K562 (cell line): ENCODE results near the gene LAMA5. TPM values are rescaled to one million over a fixed set of nuclear protein-coding genes. Genes with fewer than 3 reads are reported as not detected.
A peak's percentile ranks its signal among the peaks of the same experiment; 100 is the strongest.

Experiments used
- ATAC-seq: fragments of 200-7000 bp; cut with Tn5 transposase; 3 replicates; pipeline ENCODE4 v1.9.1; 2020; ENCODE audit warnings: moderate library complexity
- BruUV-seq: library from RNA; stranded (reverse); fragments of 400-500 nt; replicated peaks from 2 replicates; lab custom pipeline; 2021; lab: Mats Ljungman, UMichigan
- CTCF ChIA-PET: fragments of 300-600 bp; formaldehyde crosslinking; extraction: SDS; loops from one replicate; lab custom pipeline; 2021; ENCODE audit warnings: low intra/inter-chr PET ratio; lab: Yijun Ruan, JAX
- POLR2A ChIA-PET: fragments of 300-600, 350-650 bp; sonication (Branson Sonifier 250); formaldehyde crosslinking; extraction: SDS; loops from one replicate; lab custom pipeline; 2021; ENCODE audit warnings: antibody characterized with exemption, inconsistent platforms; lab: Yijun Ruan, JAX
- DNase-seq, 4 experiments: peaks; one replicate each; pipeline versions ENCODE4 v3.0.0 to v3.0.0-alpha.2; 2011 to 2018; ENCODE audit warnings: low spot score in 3 of 4, mixed read lengths in 3 of 4; ENCODE audit errors: extremely low read depth in 1 of 4
- FAIRE-seq: peaks from 2 replicates; lab custom pipeline; 2011; peaks lifted over from hg19 to GRCh38; lab: Jason Lieb, UNC
- H2AFZ ChIP-seq: 2 replicates; pipeline ENCODE4 v1.6.0; 2011; ENCODE audit warnings: low read depth, low read length, control low read depth, inconsistent platforms
- H3K27ac ChIP-seq: fragments of 200-600 bp; 3 replicates; pipeline ENCODE4 v1.8.0; 2011; ENCODE audit warnings: low read depth, mild to moderate bottlenecking, control low read depth, inconsistent platforms, low read length, moderate library complexity, mixed read lengths; ENCODE audit errors: extremely low read depth
- H3K27me3 ChIP-seq, 2 experiments: fragments of 300-600 bp in 1 of 2; 2 replicates in 1 of 2; 3 replicates in 1 of 2; pipeline versions ENCODE4 v1.6.0 to v1.8.0; 2011; ENCODE audit warnings: inconsistent platforms in 2 of 2, low read length in 2 of 2, mild to moderate bottlenecking in 1 of 2, mixed read lengths in 1 of 2, moderate library complexity in 1 of 2; ENCODE audit not compliant: control insufficient read depth in 2 of 2, insufficient read depth in 2 of 2
- H3K36me3 ChIP-seq: fragments of 300-600 bp; 3 replicates; pipeline ENCODE4 v1.8.0; 2011; ENCODE audit warnings: mild to moderate bottlenecking, low read length, inconsistent platforms; ENCODE audit not compliant: control insufficient read depth, insufficient read depth
- H3K4me1 ChIP-seq, 2 experiments: fragments of 200-600 bp in 1 of 2; replicated peaks in 1 of 2; 2 replicates in 1 of 2; 3 replicates in 1 of 2; pipeline versions ENCODE4 v1.5.1 to v1.8.0; 2011; ENCODE audit warnings: inconsistent platforms in 2 of 2, low read length in 2 of 2, mild to moderate bottlenecking in 1 of 2, mixed read lengths in 1 of 2, moderate library complexity in 1 of 2; ENCODE audit not compliant: control insufficient read depth in 2 of 2, insufficient read depth in 2 of 2
- H3K4me2 ChIP-seq: 2 replicates; pipeline ENCODE4 v1.6.1; 2011; ENCODE audit warnings: low read length, control low read depth, inconsistent platforms, mixed read lengths; ENCODE audit not compliant: insufficient read depth
- H3K4me3 ChIP-seq: fragments of 200-600 bp; sonication (generic), shearing (Covaris generic); 2 replicates; pipeline ENCODE4 v1.5.1; 2016; ENCODE audit warnings: control low read depth, inconsistent platforms
- H3K79me2 ChIP-seq: fragments of 200-600 bp; 3 replicates; pipeline ENCODE4 v1.8.0; 2011; ENCODE audit warnings: low read length, inconsistent platforms; ENCODE audit not compliant: control insufficient read depth, insufficient read depth
- H3K9ac ChIP-seq, 2 experiments: 2 replicates each; pipeline versions ENCODE4 v1.6.0 to v1.6.1; 2011; ENCODE audit warnings: low read depth in 2 of 2, low read length in 2 of 2, control low read depth in 1 of 2, inconsistent platforms in 1 of 2, mild to moderate bottlenecking in 1 of 2, mixed read lengths in 1 of 2; ENCODE audit not compliant: insufficient read depth in 1 of 2
- H3K9me1 ChIP-seq: one replicate; pipeline ENCODE4 v1.6.0; 2011; ENCODE audit warnings: inconsistent platforms, mild to moderate bottlenecking, low read length, moderate library complexity; ENCODE audit not compliant: control insufficient read depth, insufficient read depth
- H3K9me3 ChIP-seq: replicated peaks from 2 replicates; pipeline ENCODE4 v1.5.1; 2011; ENCODE audit warnings: low read depth, low read length, inconsistent platforms; ENCODE audit not compliant: control insufficient read depth, insufficient read depth
- H4K20me1 ChIP-seq: replicated peaks from 2 replicates; pipeline ENCODE4 v1.6.1; 2011; ENCODE audit warnings: low read length, inconsistent platforms, mixed read lengths; ENCODE audit not compliant: control insufficient read depth, insufficient read depth
- ZFPM2 ChIP-seq: fragments of 250-450 bp; sonication (Bioruptor Pico); IDR thresholded peaks from 2 replicates; pipeline ENCODE4 v1.5.1; 2022; ENCODE audit warnings: mild to moderate bottlenecking
- ZNF121 ChIP-seq: sonication (generic); formaldehyde crosslinking; conservative IDR thresholded peaks from 2 replicates; pipeline ENCODE4 v1.8.0; 2022; ENCODE audit warnings: missing genetic modification reagents
- WGBS: fragments of 100-300 bp; shearing (Covaris generic); methylation state at CpG from one replicate; pipeline ENCODE4 v1.1.6; 2016; ENCODE audit warnings: low coverage, mixed read lengths; ENCODE audit not compliant: insufficient coverage; ENCODE audit errors: missing lambda C conversion rate; 5-methylcytosine and 5-hydroxymethylcytosine counted together
- in situ Hi-C: fragments of 300-500 bp; cut with MboI; formaldehyde crosslinking; loops from 4 replicates; pipeline ENCODE4 v1.15.0; 2018; ENCODE audit warnings: inconsistent platforms, mixed read lengths
- intact Hi-C: fragments of 100-400 bp; cut with micrococcal nuclease; formaldehyde crosslinking; loops from 2 replicates; pipeline ENCODE4 v1.14.2; 2022
- polyA plus RNA-seq, 8 experiments: library from polyadenylated mRNA; depleted of rRNA in 4 of 8; stranded (reverse) in 5 of 8; unstranded in 3 of 8; fragments of >200 nt; fragmentation: Nextera tagmentation in 2 of 8; fragmentation: Illumina TruSeq in 1 of 8; extraction: Ambion mirVana in 2 of 8; extraction: Trizol in 1 of 8; gene quantifications; 2 replicates each; pipeline versions ENCODE4 v1.2.1 to v1.2.3, GENCODE V29; 2011 to 2014; ENCODE audit warnings: inconsistent platforms in 1 of 8, missing spikeins in 1 of 8
- total RNA-seq, 7 experiments: library from RNA; depleted of rRNA in 6 of 7; stranded (reverse); fragments of >200 nt in 6 of 7; fragmentation: Illumina TruSeq in 2 of 7; extraction: Trizol in 2 of 7; gene quantifications; 2 replicates each; pipeline versions ENCODE4 v1.2.1 to v1.2.3, GENCODE V29; 2011 to 2021; ENCODE audit warnings: low replicate concordance in 1 of 7
- TF ChIP-seq, protein P1 (sequence below): fragments of 250-450 bp; sonication (Bioruptor Pico); IDR thresholded peaks from 2 replicates; pipeline ENCODE4 v1.4.0; 2020

LAMA5 gene
- total and polyA plus RNA-seq, 9 of the 15 experiments (the other 6 are each of a cell fraction or from before 2014, with no cell fraction given): 0.31 to 101 (median 7.8) TPM

DNA sequence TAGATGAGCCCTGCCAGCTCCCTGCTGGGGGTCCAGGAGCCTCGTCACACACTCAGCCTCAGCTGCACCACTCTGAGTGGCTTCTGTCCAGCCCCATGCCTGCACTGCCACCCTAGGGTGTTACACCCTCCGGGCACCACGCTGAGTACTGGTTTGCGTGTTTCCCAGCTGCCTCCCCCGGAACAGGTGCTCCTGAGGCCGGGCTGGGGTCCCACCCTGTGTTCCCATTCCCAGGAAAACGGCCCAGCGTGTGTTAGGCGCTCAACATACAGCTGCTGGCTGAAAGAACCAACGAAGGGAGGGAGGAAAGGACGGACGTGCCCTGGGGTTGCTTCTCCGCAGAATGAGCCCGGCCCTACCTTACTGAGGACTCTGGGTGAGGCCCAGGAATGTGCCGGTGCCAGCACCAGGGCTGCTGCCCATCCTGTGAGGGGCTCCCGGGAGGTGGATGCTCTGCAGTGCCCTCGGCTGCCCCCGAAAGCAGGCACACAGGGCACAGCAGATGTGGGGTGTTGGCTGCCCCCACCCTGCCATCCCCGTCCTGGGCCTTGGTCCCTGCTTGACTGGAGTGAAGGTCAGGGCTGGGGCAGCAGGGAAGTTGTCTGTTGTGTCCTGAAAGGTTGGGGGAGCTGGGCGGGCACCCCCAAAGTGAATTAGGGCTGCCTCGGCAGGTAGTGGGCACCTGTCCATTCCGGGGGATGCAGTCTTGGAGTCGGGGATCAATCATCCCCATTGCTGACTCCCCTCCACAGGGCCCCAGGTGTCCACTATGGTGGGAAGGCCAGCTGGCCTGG lies 16.3 kb downstream of the LAMA5 start:
- FAIRE-seq: no peak

DNA sequence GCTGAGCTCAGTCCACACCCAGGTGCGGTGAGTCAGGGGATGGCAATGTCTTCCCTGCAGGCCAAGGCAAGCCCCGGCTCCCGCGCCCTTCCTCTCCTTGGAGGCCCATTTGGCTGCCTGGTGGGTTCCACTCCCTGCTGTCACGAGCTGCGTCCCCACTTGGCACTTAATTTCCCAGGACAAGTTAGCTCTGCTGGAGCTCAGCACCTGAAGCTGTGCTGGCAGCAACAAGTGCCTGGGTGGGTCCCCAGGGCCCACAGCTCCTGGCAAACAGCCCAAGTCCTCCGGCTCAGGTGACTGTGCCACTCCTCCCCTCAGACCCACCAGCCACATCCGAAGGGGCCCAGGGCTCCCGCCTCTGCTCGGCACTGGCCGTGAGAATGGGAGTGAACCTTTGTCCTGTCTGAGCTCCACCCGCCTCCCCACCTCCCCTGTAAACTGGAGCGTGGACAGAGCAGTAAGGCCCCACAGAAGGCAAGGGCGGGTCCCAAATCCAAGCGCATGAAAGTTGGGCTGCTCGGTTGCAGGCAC lies 16.9 kb downstream of the LAMA5 start:
- intact Hi-C loops: no loop called here
- Histone ChIP-seq H3K9ac (no peak overlapping the region), H3K27me3 (no peaks in the 10 kb centered on the region), H3K4me1 (peaks cover 0 to 48% of the 10 kb centered on the region in 2 experiments; a peak in 2 of 5 replicates), H2AFZ (no peak overlapping the region), H3K27ac (no peak overlapping the region), H3K9me1 (peaks cover 2% of the 10 kb centered on the region), H3K9me3 (no peaks in the 10 kb centered on the region), H4K20me1 (no peaks in the 10 kb centered on the region), H3K79me2 (peaks cover 6% of the 10 kb centered on the region; the same call in 2 of the 3 replicates), H3K4me3 (no peak overlapping the region), H3K36me3 (peaks cover 76% of the 10 kb centered on the region; the same call in 2 of the 3 replicates), H3K4me2 (no peak overlapping the region)
- TF ChIP-seq, protein P1, sequence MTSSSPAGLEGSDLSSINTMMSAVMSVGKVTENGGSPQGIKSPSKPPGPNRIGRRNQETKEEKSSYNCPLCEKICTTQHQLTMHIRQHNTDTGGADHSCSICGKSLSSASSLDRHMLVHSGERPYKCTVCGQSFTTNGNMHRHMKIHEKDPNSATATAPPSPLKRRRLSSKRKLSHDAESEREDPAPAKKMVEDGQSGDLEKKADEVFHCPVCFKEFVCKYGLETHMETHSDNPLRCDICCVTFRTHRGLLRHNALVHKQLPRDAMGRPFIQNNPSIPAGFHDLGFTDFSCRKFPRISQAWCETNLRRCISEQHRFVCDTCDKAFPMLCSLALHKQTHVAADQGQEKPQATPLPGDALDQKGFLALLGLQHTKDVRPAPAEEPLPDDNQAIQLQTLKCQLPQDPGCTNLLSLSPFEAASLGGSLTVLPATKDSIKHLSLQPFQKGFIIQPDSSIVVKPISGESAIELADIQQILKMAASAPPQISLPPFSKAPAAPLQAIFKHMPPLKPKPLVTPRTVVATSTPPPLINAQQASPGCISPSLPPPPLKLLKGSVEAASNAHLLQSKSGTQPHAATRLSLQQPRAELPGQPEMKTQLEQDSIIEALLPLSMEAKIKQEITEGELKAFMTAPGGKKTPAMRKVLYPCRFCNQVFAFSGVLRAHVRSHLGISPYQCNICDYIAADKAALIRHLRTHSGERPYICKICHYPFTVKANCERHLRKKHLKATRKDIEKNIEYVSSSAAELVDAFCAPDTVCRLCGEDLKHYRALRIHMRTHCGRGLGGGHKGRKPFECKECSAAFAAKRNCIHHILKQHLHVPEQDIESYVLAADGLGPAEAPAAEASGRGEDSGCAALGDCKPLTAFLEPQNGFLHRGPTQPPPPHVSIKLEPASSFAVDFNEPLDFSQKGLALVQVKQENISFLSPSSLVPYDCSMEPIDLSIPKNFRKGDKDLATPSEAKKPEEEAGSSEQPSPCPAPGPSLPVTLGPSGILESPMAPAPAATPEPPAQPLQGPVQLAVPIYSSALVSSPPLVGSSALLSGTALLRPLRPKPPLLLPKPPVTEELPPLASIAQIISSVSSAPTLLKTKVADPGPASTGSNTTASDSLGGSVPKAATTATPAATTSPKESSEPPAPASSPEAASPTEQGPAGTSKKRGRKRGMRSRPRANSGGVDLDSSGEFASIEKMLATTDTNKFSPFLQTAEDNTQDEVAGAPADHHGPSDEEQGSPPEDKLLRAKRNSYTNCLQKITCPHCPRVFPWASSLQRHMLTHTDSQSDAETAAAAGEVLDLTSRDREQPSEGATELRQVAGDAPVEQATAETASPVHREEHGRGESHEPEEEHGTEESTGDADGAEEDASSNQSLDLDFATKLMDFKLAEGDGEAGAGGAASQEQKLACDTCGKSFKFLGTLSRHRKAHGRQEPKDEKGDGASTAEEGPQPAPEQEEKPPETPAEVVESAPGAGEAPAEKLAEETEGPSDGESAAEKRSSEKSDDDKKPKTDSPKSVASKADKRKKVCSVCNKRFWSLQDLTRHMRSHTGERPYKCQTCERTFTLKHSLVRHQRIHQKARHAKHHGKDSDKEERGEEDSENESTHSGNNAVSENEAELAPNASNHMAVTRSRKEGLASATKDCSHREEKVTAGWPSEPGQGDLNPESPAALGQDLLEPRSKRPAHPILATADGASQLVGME (CRISPR knock-in tag): no peak
- TF ChIP-seq ZNF121 (CRISPR knock-in tag): peak; percentile 60
- DNase-seq (no peak), ATAC-seq (no peak), FAIRE-seq (no peak)
- in situ Hi-C loops: no loop called here
- ChIA-PET POLR2A (interaction anchor here (0.7 to 1.3 kb wide), 4 partner anchors 9 to 26 kb away, joined by 3 to 5 read pairs (median 4); no protein-coding TSS in a partner anchor), CTCF (no interaction called here)
- 84% methylated on average over 14 of the region's 16 CpGs for WGBS
- BruUV-seq: no TSS peak

More for the DNA sequence above, 16.3 kb downstream of the LAMA5 start:
- ATAC-seq (no peak), DNase-seq (no peak)
- H3K9me3 ChIP-seq: no peaks in the 10 kb centered on the region
- H3K27ac ChIP-seq: no peak overlapping the region
- H2AFZ ChIP-seq: no peak overlapping the region
- no peak overlapping the region for H3K4me3 ChIP-seq
- peaks cover 2% of the 10 kb centered on the region for H3K9me1 ChIP-seq
- no peak for TF ChIP-seq ZFPM2
- in situ Hi-C loops: no loop called here
- H4K20me1 ChIP-seq: no peaks in the 10 kb centered on the region
- intact Hi-C loops: no loop called here
- no peak overlapping the region for H3K9ac ChIP-seq
- peaks cover 0 to 55% of the 10 kb centered on the region in 2 experiments; a peak in 3 of 5 replicates for H3K4me1 ChIP-seq
- H3K36me3 ChIP-seq: peaks cover 76% of the 10 kb centered on the region; the same call in 2 of the 3 replicates
- no peak overlapping the region for H3K4me2 ChIP-seq
- no peaks in the 10 kb centered on the region for H3K27me3 ChIP-seq
- H3K79me2 ChIP-seq: peaks cover 13% of the 10 kb centered on the region
- ChIA-PET CTCF (no interaction called here), POLR2A (interaction anchor here (0.7 to 1.3 kb wide), 3 partner anchors 8 to 18 kb away, joined by 3 to 4 read pairs (median 4); no protein-coding TSS in a partner anchor)
- WGBS: 92% methylated on average over 16 of the region's 23 CpGs
- BruUV-seq: no TSS peak
